GM12878 (cell line): ENCODE data around the gene CEP170B. TPM values are rescaled to one million over a fixed set of nuclear protein-coding genes. Genes with fewer than 3 reads are reported as not detected.

Experiments used
- ATAC-seq: fragments of 200-7000 bp; cut with Tn5 transposase; 3 replicates; pipeline ENCODE4 v1.9.1; 2020; ENCODE audit warnings: mild to moderate bottlenecking, moderate library complexity
- BruUV-seq: library from RNA; stranded (reverse); fragments of 400-500 nt; replicated peaks from 2 replicates; lab custom pipeline; 2021; lab: Mats Ljungman, UMichigan
- CTCF ChIA-PET: fragments of 300-600 bp; sonication (Branson Sonifier 250); formaldehyde crosslinking; extraction: SDS; loops from one replicate; lab custom pipeline; 2021; ENCODE audit warnings: inconsistent platforms; lab: Yijun Ruan, JAX
- POLR2A ChIA-PET: fragments of 350-600 bp; formaldehyde crosslinking; extraction: SDS; loops from one replicate; lab custom pipeline; 2021; ENCODE audit warnings: inconsistent platforms; lab: Charles Lee
- RAD21 ChIA-PET: fragments of 300-600 bp; sonication (Branson Sonifier 250); formaldehyde crosslinking; loops from one replicate; lab custom pipeline; 2023; ENCODE audit warnings: antibody characterized with exemption; ENCODE audit not compliant: unreplicated experiment; lab: Charles Lee
- SMC1A ChIA-PET: fragments of 300-600 bp; sonication (Branson Sonifier 250); formaldehyde crosslinking; loops from one replicate; lab custom pipeline; 2023; ENCODE audit not compliant: unreplicated experiment, uncharacterized antibody; lab: Charles Lee
- DNase-seq: peaks from one replicate; pipeline ENCODE4 v3.0.0-alpha.2; 2011; ENCODE audit warnings: low read depth, low spot score
- FAIRE-seq: peaks from 3 replicates; lab custom pipeline; 2011; peaks lifted over from hg19 to GRCh38; lab: Jason Lieb, UNC
- H2AFZ ChIP-seq: 2 replicates; pipeline ENCODE4 v1.6.0; 2011; ENCODE audit warnings: low read depth, low read length, control low read depth; ENCODE audit not compliant: control insufficient read depth
- H3K27ac ChIP-seq: 2 replicates; pipeline ENCODE4 v1.5.1; 2011; ENCODE audit warnings: control low read depth; ENCODE audit not compliant: control insufficient read depth, insufficient read depth
- H3K27me3 ChIP-seq, 2 experiments: replicated peaks in 1 of 2; 2 replicates each; pipeline versions ENCODE4 v1.6.0 to v1.6.1; 2011; ENCODE audit warnings: low read length in 1 of 2; ENCODE audit not compliant: control insufficient read depth in 2 of 2, insufficient read depth in 2 of 2
- H3K36me3 ChIP-seq, 2 experiments: 2 replicates each; pipeline ENCODE4 v1.5.1; 2011; ENCODE audit warnings: low read length in 1 of 2; ENCODE audit not compliant: control insufficient read depth in 2 of 2, insufficient read depth in 2 of 2
- H3K4me1 ChIP-seq: 2 replicates; pipeline ENCODE4 v1.6.1; 2011; ENCODE audit warnings: mild to moderate bottlenecking, low read length, moderate library complexity, mixed read lengths; ENCODE audit not compliant: control insufficient read depth, insufficient read depth
- H3K4me2 ChIP-seq: 2 replicates; pipeline ENCODE4 v1.6.0; 2011; ENCODE audit warnings: control low read depth; ENCODE audit not compliant: control insufficient read depth, insufficient read depth
- H3K4me3 ChIP-seq: fragments of 200-600 bp; sonication (generic); 2 replicates; pipeline ENCODE4 v1.5.1; 2016
- H3K79me2 ChIP-seq: 2 replicates; pipeline ENCODE4 v1.6.0; 2011; ENCODE audit warnings: low read length; ENCODE audit not compliant: control insufficient read depth, insufficient read depth
- H3K9ac ChIP-seq: 2 replicates; pipeline ENCODE4 v1.8.0; 2011; ENCODE audit warnings: low read length, control low read depth, mixed read lengths; ENCODE audit not compliant: control insufficient read depth, insufficient read depth
- H3K9me3 ChIP-seq: replicated peaks from 3 replicates; pipeline ENCODE4 v1.5.1; 2011; ENCODE audit warnings: mild to moderate bottlenecking, low read length; ENCODE audit not compliant: control insufficient read depth, insufficient read depth
- H4K20me1 ChIP-seq: 2 replicates; pipeline ENCODE4 v1.6.0; 2011; ENCODE audit not compliant: control insufficient read depth, insufficient read depth
- CBFB ChIP-seq: IDR thresholded peaks from 2 replicates; pipeline ENCODE4 v1.6.1; 2016; ENCODE audit warnings: antibody characterized with exemption, low read depth
- HDAC2 ChIP-seq: fragments of 200-600 bp; sonication (generic); IDR thresholded peaks from 2 replicates; pipeline ENCODE4 v1.6.1; 2017
- KAT2A ChIP-seq: conservative IDR thresholded peaks from 2 replicates; pipeline ENCODE4 v1.6.1; 2011; ENCODE audit warnings: low read depth, low read length; ENCODE audit not compliant: control insufficient read depth
- KLF5 ChIP-seq: fragments of 450-650 bp; IDR thresholded peaks from 2 replicates; pipeline ENCODE4 v1.6.1; 2014; ENCODE audit warnings: mild to moderate bottlenecking; ENCODE audit not compliant: partially characterized antibody
- NFIC ChIP-seq: IDR thresholded peaks from 2 replicates; pipeline ENCODE4 v1.6.1; 2012; ENCODE audit warnings: low read depth, mild to moderate bottlenecking, inconsistent platforms, low read length, moderate library complexity
- ZNF24 ChIP-seq: fragments of 450-650 bp; IDR thresholded peaks from 2 replicates; pipeline ENCODE4 v1.6.1; 2017; ENCODE audit warnings: antibody characterized with exemption, mild to moderate bottlenecking
- WGBS: methylation state at CpG from one replicate; pipeline ENCODE4 v1.1.6; 2016; ENCODE audit warnings: low lambda C conversion rate; ENCODE audit not compliant: insufficient replicate concordance, insufficient coverage; ENCODE audit errors: missing lambda C conversion rate; 5-methylcytosine and 5-hydroxymethylcytosine counted together
- in situ Hi-C: fragments of 300-500 bp; cut with MboI; formaldehyde crosslinking; loops from 9 replicates; pipeline ENCODE4 v1.14.3; 2018; ENCODE audit warnings: mixed read lengths
- intact Hi-C: fragments of 100-400 bp; cut with micrococcal nuclease; formaldehyde crosslinking; loops from one replicate; pipeline ENCODE4 v1.14.2; 2022; ENCODE audit not compliant: unreplicated experiment
- polyA plus RNA-seq, 11 experiments: library from polyadenylated mRNA; depleted of rRNA in 4 of 11; unstranded in 6 of 11; stranded (reverse) in 5 of 11; fragments of >200 nt; fragmentation: Nextera tagmentation in 4 of 11; fragmentation: Illumina TruSeq in 1 of 11; extraction: Ambion mirVana in 4 of 11; extraction: Trizol in 1 of 11; gene quantifications; 1 replicate in 1 of 11; 2 replicates in 10 of 11; pipeline versions ENCODE4 v1.2.1 to v1.2.3, GENCODE V29; 2011 to 2016; ENCODE audit warnings: inconsistent platforms in 2 of 11, missing spikeins in 2 of 11, low read depth in 1 of 11
- total RNA-seq, 4 experiments: library from RNA; depleted of rRNA in 3 of 4; stranded (reverse); fragments of >200 nt in 3 of 4; fragmentation: Illumina TruSeq in 1 of 4; extraction: Trizol in 1 of 4; gene quantifications; 2 replicates each; pipeline versions ENCODE4 v1.2.1 to v1.2.3, GENCODE V29; 2013 to 2021
- TF ChIP-seq, protein P1 (sequence below): IDR thresholded peaks from 2 replicates; pipeline ENCODE4 v1.6.1; 2011; ENCODE audit warnings: low read depth, low read length, improper control_type of control experiment, borderline replicate concordance

The CEP170B gene
- total and polyA plus RNA-seq, 10 of the 15 experiments (the other 5 are each of a cell fraction or from before 2014, with no cell fraction given) = 0.01 to 0.44 (median 0.05) TPM; not detected in 4

DNA sequence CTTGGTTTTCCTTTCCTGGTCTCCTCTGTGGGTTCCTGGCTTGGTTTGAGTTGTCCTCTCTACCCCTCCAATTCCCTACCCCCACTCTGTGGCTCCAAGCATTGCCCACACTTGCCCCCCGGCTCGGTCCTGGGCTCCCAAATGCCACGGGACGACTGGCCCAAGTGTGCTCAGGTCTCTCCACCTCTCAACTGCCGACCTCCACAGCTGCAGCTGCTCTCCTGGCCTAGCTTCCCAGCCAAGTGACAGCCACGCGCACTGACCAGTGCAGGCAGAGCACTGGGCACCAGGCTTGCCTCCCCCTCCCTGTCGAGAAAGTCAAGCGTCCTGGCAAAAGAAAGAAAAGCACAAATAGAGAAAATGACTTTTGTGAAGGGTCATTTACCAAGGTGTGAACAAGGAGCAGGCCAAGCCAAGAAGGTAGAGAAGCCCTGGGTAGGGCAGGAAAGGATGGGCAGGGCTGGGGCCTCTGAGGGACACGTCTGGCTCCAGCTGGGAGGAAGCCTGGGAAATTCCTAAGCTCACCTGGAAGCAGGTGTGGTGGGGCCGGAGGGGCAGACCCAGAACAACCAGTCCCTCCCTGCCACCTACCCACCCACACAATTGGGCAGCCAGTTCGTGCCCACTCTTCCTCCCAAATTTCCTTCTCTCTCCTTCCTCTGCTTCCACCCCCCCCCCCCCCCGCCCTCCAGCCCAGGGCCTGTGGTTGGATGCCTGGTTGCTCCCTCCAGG lies 1.8 kb upstream of the CEP170B start:
- Histone ChIP-seq H3K4me1 (0 out of 2 replicates have a peak, but pooled peaks cover 4% of the 10 kb centered on the region), H2AFZ (no peak overlapping the region), H3K4me2 (no peak overlapping the region), H3K27ac (no peak overlapping the region), H3K4me3 (no peak overlapping the region), H3K36me3 (no peaks in the 10 kb centered on the region), H3K9ac (no peak overlapping the region), H3K79me2 (no peaks in the 10 kb centered on the region), H4K20me1 (no peaks in the 10 kb centered on the region; the same call in 1 of the 2 replicates), H3K9me3 (no peaks in the 10 kb centered on the region), H3K27me3 (peaks cover 3 to 6% of the 10 kb centered on the region in 2 experiments; a peak in 3 of 4 replicates)
- in situ Hi-C loops (no loop called here), intact Hi-C loops (no loop called here)
- no peak for DNase-seq
- ChIA-PET POLR2A (no interaction called here), SMC1A (no interaction called here), CTCF (no interaction called here), RAD21 (no interaction called here)
- WGBS = 44% methylated on average over 12 of the region's 13 CpGs
- TF ChIP-seq NFIC = no peak
- TF ChIP-seq, protein P1, sequence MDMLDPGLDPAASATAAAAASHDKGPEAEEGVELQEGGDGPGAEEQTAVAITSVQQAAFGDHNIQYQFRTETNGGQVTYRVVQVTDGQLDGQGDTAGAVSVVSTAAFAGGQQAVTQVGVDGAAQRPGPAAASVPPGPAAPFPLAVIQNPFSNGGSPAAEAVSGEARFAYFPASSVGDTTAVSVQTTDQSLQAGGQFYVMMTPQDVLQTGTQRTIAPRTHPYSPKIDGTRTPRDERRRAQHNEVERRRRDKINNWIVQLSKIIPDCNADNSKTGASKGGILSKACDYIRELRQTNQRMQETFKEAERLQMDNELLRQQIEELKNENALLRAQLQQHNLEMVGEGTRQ = no peak
- TF ChIP-seq KLF5 = no peak
- TF ChIP-seq HDAC2 = no peak
- no TSS peak for BruUV-seq
- no peak for ATAC-seq
- no peak for FAIRE-seq

DNA sequence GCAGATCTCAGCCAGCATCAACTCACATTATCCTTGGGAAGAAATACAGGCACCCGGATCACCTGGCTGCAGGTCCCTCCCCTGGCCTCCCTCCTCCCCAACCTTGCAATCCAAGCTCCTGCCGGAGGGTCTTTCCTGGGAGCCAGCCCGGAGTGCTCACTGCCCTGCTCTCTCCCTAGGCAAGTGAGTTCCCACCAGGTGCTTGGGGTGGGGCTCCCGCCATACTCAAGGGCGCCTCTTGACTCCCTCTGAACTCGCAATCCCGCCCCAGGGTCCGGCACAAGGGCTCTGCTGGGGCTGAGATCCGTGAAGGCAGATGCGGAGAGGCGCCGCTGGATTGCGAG lies 1.2 kb upstream of the CEP170B start:
- ATAC-seq (no peak), FAIRE-seq (no peak), DNase-seq (no peak)
- WGBS = 9% methylated on average over 13 of the region's 13 CpGs
- Histone ChIP-seq H3K79me2 (no peaks in the 10 kb centered on the region), H3K27me3 (peaks cover 3 to 6% of the 10 kb centered on the region in 2 experiments; a peak in 3 of 4 replicates), H3K9me3 (no peaks in the 10 kb centered on the region), H3K4me3 (no peak overlapping the region), H3K4me2 (no peak overlapping the region), H3K4me1 (0 out of 2 replicates have a peak, but pooled peaks cover 4% of the 10 kb centered on the region), H4K20me1 (no peaks in the 10 kb centered on the region; the same call in 1 of the 2 replicates), H3K9ac (no peak overlapping the region), H3K36me3 (no peaks in the 10 kb centered on the region), H2AFZ (no peak overlapping the region), H3K27ac (no peak overlapping the region)
- ChIA-PET POLR2A (no interaction called here), CTCF (no interaction called here), RAD21 (no interaction called here), SMC1A (no interaction called here)
- no TSS peak for BruUV-seq
- in situ Hi-C loops = no loop called here
- intact Hi-C loops = no loop called here
- TF ChIP-seq KAT2A (no peak), CBFB (no peak), ZNF24 (no peak)
